Measurements from ENCODE around the gene NCOA6.
A peak's percentile ranks its signal among the peaks of the same experiment; 100 is the strongest.
"Not testable (repeated sequence)": the region's sequence is repeated elsewhere in the genome, so short reads cannot be mapped to it uniquely, and the experiment has no call there.

NCOA6 gene

DNA sequence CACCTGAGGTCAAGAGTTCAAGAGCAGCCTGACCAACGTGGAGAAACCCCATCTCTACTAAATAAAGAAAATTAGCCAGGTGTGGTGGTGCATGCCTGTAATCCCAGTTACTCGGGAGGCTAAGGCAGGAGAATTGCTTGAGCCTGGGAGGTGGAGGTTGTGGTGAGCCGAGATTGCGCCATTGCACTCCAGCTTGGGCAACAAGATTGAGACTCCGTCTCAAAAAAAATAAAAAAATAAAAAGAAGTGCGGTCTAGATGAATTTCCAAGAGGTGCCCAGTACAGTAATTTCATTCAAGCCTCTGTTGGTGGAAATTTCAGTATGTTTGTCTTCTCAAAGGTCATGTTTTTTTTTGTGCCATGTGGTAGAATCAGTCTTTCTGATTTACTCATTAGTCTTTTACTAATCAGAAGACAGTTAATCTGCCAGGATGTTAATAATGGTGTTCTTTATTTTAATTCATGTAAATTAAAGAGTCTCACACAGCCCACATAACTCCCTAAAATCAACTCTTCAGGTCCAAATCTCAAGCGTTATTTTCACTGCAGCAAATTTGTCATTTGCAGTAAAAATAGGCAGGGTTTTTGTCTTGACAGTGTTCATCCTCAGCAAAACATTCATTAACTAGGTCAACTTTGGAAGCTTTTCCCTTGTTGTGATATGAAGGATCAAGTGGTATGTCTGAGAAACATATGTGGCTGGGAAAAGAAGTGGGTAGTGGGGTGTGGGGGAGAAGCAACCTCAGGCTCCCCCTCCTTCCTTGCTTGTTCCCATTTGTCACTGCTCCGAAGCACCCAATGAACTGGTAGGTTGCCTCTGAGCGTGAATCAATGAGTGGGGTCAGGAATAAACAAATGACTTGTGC is 108.0 kb downstream of the NCOA6 start:
- no peak for DNase-seq

DNA sequence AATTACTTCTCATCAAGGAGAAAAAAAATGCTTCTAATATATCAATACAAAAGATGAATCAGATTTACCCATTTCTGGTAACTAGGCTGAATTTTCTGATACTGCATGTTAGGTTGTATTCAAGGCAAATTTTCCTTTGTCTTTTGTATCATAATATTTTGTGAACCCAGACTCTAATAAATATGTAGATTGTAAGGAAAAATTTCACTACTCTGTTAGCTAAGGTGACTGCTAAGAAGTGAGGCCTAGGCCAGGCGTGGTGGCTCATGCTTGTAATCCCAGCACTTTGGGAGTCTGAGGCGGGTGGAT is 108.6 kb downstream of the NCOA6 start:
- no peak for DNase-seq

DNA sequence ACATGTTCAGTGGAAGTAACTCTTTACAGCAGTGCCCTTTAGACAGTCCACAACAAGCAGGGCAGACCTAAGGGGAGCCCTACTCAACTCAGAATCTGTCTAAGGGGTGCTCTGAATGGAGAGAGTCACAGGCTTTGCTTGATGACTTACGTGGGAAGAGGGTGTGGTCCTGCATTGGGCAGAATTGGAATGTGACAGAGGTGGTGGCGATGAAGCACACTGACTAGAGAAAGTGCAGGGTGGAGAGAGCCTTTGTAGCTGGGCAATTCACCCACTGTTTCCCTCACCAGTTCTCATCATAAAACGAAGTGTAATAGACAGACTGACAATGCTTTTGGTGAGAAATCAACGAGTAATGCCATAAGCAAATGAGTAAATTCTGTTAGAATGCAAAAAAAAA is 110.1 kb downstream of the NCOA6 start:
- no peak for DNase-seq

DNA sequence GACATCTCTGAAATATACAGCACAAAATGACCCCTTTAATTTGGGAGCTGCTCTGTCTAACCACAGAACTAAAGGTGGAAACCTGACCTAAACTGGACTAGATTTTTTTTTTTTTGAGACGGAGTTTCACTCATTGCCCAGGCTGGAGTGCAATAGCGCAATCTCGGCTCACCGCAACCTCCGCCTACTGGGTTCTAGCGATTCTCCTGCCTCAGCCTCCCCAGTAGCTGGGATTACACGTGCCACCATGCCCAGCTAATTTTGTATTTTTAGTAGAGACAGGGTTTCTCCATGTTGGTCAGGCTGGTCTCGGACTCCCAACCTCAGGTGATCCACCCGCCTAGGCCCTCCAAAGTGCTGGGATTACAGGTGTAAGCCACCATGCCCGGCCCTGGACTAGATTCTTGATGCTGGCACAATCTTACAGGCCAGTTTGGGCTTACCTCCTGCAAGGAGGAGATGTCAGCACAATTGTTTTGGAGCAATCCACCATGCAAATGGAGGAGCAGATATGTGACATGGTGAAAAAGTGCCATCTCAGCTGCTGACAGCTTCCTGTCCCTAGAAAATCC is 111.4 kb downstream of the NCOA6 start:
- not testable (repeated sequence) for DNase-seq

DNA sequence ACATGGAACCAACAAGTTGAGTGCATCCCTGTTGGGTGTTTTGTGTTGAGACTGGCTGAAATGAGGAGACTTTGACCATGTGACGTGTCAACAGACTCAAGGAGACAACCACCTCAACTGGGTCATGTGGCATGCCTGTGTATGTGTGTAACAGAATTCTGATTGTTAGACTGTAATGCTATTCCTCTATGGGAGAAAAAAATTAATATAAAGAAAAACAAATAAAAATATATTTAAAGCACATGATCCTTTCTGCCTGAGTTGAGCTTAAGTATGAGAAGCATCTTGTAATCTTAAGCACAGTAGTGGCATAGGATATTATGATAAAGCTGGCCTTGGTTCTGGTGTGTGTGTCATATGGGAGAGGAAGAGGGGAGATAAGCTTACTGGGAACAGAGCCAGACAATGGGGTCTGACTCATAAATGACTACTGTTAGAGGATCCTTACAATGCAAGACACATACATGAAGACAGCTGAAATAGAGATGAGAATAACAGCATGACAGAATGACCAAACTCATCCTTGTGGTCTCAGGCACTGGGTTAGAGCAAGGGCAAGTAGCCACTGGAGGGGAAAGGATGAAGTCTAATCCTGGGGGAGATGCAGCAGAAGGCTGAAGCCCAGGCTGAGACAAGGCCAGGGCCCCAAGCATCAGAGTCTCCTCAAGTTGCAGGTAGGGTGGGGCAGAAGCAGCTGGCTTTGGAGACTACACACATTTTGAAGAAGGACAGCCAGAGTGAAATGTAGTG is 112.1 kb downstream of the NCOA6 start:
- DNase-seq, result no peak

DNA sequence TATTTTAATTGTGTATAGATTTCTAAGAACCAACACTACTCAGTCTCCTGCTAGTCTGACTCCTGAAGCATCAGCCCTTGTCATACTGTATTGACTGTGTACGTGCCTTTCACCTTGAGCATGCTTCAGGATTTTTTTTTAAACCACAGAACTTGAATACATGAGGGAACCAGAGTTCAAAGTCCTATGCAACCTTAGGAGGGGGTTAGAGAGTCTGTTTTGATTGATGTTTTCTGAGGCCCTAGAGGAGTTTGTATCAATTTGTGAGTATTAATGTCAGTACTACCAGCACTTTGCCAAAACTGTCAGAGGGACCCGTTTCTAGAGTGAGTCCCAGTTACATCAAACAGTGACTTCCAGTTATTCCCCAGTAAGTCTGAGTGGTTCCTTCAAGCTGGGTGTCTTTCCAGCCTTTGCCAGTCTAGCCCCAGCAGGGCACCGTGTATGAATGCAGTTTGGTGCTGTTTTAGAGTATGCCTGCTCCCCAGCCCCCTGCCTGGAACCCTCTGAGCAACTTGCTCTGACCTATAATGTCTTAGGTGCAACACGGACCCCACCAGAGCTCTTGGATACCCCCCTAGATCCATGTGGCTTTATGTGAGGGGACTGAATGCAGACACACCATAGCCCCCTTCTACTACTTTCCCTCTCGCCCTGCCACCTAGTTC is 112.8 kb downstream of the NCOA6 start:
- DNase-seq, result no peak

DNA sequence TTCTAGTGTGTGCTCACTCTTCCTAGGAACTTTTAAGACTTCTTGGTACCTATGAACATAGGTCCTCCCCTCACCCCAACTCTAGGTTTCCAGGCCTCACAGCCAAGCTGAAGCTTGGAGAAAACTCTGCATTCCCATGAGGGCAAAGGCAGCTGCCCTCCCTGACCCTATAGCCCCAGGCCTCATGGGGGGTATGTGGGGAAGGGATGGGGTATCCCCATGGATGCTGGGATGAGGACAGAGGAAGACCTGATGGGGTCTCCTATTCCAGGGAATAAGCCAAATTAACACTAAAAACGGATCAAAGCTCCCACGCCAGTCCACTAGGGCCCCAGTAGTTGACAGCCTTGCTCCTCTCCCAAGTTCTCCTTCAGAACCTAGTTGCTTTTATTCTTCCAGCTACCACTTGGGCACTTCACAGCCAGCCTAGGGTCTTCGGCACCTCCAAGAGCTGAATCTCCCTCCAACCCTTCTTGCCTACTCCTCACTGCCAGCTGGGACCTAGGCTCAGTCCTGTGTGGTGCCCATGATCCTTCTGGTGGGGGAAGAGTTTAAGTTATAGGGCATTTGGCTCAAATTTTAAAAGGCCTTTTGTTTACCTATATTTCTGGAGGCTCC is 113.5 kb downstream of the NCOA6 start:
- DNase-seq, result no peak

DNA sequence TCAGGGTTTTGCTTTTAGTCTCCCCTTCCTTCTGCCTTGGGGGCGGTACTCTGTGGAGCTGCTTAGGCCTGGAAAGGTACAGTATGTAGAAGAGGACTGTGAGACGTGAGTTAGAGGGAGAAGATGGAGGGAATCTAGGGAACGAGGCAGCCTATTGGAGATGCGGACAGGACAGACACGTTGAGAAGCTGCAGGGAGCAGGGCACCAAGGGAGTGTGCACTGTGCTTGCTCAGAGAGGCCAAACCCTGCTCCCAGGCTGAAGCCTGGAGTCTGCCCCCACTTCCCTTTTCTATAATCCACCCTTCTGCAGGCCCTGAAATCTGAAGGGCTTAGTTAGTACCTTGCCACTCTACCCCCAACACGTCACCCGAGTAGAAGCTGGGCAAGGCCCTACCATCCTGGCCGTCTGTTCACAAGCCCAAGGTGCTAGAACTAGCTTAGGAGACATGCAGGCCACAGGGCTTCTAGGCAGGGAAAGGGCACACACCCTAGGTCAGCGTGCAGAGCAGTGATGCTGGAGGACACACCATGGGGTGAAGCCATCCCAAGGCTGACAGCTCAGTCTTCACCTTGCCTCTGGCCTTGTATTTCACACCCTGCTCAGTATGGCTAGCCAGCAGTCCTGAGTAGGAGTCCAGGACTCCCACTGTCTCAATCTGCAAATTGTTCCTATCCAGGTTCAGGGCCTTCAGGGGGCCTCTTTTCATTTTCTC is 114.4 kb downstream of the NCOA6 start:
- no peak for DNase-seq

DNA sequence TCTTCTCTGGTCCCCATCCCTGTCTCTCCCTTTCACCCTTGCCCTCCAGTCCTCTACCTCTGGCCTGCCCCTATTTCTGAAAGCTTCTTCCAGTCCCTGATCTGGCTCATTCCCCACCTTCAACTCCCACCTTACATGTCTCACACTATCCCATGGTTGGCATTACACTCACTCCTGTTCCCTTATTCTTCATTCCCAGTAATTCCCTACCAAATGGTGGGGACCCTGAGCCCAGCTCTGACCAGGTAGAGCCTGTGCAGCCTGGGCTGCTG is 114.9 kb downstream of the NCOA6 start:
- no peak for DNase-seq

DNA sequence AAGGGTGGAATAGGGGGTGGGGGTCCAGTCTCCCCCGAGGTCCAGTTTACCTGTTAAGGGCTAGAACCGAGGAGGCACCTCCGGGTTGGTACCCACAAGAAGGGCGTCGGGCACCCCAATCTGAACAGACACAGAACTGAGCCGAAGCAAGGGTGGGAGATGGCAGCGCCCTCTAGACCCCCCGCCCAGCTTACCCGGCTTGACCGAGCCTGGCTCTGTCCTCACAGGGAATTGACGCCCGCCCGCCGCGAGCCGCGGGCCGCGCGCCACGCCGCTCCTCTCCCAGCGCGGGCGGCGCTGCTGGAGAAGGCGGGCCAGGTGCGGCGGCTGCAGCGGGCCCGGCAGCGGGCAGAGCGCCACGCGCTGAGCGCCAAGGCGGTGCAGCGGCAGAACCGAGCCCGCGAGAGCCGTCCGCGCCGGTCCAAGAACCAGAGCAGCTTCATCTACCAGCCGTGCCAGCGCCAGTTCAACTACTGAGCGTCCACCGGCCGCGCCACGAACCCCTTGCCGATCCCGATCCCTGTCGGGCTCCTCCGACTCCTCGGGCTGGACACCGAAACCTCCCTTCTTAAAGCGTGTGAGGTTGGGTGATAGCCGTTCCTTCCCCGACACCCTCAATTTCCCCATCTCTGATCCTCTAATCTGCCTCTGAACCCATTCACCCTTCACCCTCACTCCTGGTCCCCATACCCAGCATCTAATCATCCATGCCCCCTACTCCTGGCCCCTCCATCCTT is 115.5 kb downstream of the NCOA6 start:
- peak; percentile 19 for DNase-seq

DNA sequence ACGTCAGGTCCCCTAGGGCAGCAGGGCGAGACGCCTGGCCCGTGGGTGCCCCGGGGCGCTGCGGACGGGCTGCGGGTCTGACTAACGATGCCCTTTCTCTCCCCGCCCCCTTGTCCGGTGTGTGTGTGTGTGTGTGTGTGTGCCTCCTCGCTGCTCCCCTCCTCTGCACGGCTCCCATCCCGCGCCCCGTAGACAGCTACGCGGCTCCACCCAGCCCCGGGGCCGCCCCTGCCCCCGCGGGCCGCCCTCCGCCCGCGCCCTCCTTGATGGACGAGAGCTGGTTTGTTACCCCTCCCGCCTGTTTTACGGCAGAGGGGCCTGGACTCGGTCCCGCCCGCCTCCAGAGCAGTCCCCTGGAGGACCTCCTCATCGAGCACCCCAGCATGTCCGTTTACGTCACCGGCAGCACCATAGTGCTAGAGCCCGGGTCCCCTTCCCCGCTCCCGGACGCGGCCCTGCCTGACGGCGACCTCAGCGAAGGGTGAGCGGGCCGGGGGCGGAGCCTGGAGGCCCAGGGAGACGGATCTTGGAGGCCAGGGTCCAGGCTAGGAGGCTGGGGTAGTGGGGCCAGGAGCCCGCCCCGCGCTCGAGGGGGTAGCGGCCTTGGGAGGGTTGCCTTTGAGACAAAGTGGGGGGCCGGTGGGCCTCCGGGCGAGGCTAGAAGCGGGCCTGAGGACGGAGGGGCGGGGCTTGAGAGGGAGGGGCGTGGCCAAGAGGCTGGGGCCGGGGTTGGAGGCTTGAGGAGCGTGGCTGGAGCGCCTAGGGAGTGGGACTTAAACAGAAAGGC is 116.2 kb downstream of the NCOA6 start:
- peak; percentile 6 for DNase-seq

DNA sequence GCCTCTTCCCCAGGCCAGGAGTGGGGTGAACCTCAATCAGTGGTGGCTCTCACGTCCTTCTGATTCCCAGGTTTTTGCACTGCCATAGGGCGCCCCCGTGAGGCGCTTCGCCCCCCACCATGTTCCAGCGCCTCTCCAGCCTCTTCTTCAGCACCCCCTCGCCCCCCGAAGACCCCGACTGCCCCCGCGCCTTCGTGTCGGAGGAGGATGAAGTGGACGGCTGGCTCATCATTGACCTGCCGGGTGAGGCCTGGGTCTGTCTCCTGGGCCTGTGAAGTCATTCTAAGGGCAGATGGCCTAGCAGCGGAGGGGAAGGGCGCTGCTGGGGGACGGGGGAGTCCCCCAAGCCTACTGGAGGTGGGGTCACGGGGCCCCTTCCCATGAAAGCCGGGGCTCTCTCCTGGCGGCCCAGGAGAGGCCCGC is 116.8 kb downstream of the NCOA6 start:
- no peak for DNase-seq

DNA sequence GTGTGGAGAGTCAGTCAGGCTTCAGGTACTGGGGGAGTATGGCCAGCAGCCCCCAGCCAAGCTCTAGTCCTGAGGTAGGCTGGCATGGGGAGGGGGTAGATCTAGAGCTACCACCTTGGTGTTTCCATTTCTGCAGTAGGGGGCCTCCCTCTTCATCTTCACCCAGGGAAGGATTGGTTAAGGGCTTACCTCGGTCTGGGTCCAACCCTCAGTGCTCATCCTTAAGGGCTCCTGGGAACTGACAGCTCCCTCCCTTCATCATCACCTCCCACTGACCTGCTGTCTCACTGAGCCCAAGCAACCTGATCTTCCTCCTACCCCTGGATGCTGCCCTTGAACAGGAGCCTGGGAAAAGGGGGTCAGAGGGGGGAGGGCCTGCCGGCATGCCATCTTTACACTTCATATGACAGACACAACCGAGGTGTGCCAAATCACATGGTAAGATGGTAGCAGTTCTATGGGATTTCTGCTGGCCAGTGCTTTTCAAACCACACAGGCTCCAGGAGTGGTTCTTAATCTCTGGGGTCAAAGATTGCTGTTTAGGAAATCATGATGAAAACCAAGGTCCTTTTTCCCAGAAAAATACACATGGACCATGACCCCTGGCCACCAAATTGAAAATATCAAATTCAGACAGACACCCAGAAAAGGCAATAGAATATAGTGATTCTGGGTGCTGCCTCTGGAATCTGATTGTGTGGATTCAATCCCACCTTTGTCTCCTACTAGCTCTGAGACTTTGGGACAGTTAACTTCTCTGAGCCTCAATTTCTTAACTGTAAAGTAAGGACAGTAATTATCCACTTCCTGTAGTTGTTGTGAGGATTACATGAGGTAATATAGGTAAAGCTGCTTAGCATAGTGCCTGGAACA is 118.3 kb downstream of the NCOA6 start:
- DNase-seq, result no peak

DNA sequence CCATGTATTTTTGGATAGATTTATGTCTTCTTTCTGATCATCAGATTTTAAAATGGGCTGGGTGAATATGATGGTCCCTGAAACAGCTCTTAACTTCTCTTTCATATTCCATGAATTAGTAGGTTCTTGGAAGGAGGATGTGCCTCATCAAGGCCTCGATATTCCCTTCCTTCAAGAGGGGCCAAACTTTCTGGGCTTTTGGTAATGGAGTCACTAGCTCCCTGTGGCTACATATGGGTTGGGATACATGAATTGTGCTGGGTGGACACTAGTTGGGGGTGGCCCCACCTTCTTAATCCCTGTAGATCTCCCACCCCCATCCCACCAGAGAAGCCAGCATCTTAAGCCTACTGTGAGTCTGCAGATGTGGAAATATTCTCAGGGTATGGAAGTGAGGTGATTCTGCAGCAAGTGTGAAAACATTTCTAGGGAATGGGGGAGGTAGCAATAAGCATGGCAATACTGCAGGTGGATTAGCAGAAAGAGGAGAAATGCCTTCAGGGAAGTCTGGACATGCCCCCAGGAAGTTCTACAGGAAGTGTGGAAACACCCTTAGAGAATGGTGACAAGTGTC is 119.1 kb downstream of the NCOA6 start:
- DNase-seq, result no peak

DNA sequence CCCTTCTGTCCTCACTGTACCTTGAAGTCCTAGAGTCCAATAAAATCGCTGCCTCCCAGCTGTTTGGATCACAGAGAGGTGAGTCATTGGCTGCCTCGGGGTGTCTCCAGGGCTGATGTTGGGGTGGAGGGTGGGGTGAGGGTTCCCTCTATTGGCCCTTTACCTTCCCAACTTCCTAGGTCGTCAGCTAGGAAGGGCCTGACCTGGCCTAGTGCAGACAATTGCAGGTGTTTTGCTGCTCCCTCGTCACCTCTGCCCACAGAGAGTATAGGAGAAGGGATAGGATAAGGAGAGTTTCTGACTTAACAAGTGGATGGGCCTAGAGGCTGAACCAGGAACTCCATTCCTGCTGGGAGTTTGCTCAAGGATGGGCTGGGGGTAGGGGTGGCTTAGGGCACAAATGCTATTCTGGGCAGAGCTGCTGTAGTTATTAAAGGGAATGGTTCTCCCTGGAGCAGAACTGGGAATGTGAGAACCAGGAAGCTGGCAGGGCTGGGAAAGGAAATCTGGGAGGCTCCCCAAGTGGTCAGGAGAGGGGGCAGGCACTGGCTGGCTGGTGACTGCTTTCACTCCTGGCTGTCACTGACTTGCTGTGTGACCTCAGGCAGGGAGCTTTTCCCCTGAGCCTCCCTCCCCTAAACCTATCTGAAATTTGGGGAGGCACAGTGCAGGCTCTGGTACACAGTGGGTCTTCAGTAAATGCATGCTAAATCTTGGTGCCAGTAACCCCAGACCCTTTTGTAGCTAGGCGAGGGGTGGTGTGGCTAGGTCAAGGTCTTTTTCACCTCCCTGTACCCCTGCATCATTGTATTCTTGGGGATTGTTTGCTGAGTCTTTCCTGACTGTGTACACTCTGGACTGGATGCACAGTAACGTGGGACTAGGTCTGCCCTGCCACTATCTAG is 119.8 kb downstream of the NCOA6 start:
- DNase-seq, result no peak

DNA sequence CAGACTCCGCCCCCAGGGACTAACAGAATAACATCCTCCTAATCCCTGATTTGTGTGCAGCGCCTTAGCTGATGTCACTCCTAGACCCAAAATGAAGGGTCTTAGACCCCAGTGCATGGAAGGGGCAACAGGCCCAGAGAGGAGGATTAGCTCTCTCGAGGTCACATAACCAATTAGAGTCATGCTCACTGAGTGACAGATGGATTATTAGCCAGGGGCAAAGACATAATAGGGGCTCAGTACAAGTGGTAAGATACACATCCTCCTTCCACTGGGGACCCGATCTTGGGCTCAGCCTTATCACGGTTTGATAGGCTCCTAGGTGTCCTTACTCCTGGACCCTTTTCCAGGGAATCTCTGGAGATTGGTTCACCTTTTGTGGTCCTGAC is 120.4 kb downstream of the NCOA6 start:
- no peak for DNase-seq

DNA sequence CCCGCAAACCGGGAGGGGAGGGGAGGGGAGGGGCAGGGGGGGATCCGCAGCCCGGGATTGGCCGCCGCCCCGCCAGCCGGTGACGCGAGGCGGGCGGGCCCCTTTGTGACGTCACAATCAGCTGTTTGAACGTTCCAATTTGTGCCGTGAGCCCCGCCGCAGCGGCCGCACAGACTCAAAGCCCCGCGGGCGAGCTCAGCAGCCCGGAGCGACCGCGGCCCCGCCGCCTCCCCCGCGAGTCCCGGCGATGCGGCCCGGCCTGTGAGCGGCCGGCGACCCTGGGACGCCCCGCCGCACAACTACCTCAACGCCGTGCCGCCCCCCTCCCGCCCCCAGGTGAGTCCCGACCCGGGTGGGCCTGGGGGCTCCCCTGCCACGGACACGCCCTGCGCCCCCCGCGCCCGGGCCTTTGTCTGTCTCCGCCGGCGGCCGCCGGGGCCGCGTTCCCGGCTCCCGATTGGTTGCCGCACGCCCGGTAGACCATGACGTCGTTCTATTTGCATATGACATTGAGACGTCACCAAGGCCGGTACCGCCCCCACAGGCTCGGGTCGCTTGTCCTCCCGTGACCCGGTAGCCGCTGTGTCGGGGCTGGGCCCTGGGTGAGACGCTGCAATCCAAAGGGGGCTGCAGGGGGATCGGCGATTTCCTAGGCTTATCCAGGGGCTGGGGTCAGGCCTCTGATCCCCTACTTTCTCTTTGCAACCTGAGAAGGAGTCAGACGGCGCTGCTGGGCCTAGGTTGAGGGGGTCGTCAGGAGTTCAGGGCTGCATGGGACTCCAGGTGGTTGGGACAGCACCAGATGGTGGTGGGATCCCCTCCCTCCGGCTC is 121.1 kb downstream of the NCOA6 start, which contains the start of gene TP53INP2:
Gene TP53INP2, plus strand, starts transcription at position 168 of the 831 bp plus-strand sequence. CDS start 4,396 bp downstream, outside the sequence.
- peak; percentile 25 for DNase-seq
